ENCODE measurements around the gene PTPRM.

DNA sequence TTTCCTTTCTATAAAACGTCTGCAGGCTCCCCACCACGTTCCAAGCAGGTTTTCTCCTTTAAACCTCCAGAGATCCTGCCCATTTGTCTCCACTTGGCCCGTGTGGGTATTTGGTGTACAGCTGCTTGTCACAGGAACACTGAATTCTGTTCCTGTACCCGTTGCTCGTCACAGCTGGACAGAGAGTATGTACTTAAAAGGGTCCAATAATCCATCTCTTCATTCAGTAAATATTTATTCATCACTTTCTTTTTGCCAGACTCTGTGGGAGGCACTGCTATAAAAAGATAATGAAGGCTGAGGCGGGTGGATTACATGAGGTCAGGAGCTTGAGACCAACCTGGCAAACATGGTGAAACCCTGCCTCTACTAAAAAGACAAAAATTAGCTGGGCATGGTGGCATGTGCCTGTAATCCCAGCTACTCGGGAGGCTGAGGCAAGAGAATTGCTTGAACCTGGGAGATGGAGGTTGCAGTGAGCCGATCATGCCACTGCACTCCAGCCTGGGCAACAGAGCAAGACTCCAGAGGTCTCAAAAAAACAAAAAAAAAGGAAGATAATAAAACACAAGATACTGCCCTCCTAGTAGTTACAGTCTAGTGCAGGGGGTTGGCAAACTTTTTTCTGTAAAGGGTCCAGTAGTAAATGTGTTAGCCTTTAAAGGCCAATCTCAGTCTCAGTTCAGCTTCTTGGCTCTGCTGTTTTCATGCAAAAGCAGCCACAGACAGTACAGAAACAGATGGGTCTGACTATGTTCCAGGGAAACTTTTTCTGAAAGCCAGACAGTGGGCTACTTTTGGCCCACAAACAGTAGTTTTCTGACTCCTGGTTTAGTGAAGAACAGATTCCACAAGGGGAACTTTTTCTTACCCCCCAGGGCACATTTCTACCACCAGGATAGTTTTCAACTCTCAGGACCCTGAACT lies 732.2 kb downstream of the PTPRM start:
- TF ChIP-seq CTCF (conservative IDR thresholded peaks at IDR 0.05; ENCODE audit: low read depth in 2 of 2): no peak
- TF ChIP-seq EZH2 (IDR thresholded peaks at IDR 0.05; ENCODE audit: low read depth, unreplicated experiment): no peak
- no peak for TF ChIP-seq JUNB (IDR thresholded peaks at IDR 0.05; ENCODE audit: unreplicated experiment)
- no peak for TF ChIP-seq EZH2phosphoT487 (IDR thresholded peaks at IDR 0.05; ENCODE audit: unreplicated experiment)
- TF ChIP-seq, protein P1, sequence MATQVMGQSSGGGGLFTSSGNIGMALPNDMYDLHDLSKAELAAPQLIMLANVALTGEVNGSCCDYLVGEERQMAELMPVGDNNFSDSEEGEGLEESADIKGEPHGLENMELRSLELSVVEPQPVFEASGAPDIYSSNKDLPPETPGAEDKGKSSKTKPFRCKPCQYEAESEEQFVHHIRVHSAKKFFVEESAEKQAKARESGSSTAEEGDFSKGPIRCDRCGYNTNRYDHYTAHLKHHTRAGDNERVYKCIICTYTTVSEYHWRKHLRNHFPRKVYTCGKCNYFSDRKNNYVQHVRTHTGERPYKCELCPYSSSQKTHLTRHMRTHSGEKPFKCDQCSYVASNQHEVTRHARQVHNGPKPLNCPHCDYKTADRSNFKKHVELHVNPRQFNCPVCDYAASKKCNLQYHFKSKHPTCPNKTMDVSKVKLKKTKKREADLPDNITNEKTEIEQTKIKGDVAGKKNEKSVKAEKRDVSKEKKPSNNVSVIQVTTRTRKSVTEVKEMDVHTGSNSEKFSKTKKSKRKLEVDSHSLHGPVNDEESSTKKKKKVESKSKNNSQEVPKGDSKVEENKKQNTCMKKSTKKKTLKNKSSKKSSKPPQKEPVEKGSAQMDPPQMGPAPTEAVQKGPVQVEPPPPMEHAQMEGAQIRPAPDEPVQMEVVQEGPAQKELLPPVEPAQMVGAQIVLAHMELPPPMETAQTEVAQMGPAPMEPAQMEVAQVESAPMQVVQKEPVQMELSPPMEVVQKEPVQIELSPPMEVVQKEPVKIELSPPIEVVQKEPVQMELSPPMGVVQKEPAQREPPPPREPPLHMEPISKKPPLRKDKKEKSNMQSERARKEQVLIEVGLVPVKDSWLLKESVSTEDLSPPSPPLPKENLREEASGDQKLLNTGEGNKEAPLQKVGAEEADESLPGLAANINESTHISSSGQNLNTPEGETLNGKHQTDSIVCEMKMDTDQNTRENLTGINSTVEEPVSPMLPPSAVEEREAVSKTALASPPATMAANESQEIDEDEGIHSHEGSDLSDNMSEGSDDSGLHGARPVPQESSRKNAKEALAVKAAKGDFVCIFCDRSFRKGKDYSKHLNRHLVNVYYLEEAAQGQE (IDR thresholded peaks at IDR 0.05; ENCODE audit: unreplicated experiment): no peak
- TF ChIP-seq CREB1 (CRISPR knock-in tag; IDR thresholded peaks at IDR 0.05; ENCODE audit: low read depth): no peak
- no peak for TF ChIP-seq POLR2AphosphoS5 (IDR thresholded peaks at IDR 0.05; ENCODE audit: low read depth)
- TF ChIP-seq ETS1 (IDR thresholded peaks at IDR 0.05): no peak
- no peak for TF ChIP-seq STAT1 (IDR thresholded peaks at IDR 0.05; ENCODE audit: unreplicated experiment)
